NCI-H446 (cell line): ENCODE data around the gene BRD1.

ENCODE experiments used
- DNase-seq, 2 experiments: peaks; one replicate each; lab custom pipeline; 2025; lab: John Stamatoyannopoulos, UW

BRD1 gene

DNA sequence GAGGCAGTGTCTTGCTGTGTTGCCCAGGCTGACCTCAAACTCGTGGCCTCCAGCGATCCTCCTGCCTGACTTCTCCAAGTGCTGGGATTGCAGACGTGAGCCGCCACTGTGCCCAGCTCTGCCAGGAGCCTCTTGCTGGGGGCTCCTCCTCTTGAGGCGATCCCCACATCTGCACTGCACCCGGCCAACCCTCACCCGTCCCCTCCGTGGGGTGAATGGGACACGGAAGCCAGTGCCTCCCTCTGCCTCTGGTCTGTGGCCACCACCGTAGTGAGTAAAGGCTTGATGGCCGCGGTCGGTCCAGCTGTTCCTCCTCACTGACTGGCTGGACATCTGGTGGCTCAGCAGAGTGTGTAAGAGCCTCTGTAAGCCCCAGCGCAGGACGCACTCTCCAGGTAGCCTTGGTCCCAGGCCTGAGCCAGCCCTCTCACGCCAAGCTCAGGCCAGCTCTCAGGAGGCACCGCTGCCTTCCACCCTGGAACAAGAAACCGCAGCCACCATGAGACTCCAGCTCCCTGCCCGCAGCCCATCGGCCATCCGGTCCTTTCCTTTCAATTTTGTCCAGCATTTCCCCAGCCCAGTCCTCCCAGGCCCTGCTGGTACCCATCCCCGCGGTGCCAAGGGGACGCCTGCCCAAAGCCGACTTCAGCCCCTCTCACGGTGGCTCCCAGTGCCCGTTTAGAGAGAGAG lies 100.3 kb downstream of the BRD1 start:
- no peak for DNase-seq

DNA sequence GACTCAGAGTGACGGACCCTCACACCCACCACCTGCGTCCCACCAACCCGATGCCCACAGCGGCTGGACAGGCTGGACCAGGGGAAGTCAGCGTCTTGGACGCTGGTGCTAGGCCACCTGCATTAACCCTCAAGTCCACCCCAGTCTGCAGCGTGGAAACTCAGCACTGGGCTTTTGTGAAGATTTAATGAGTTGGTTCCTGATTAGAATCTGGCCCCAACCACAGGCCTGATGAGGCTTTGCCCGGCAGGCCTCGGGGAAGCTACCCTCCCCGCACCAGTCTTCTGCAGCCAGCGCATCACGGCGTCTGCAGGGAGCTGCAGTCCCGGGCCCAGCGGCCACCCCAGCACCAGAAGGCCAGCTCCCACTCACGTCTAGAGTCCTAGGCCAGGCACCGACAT lies 101.0 kb downstream of the BRD1 start:
- no peak for DNase-seq

DNA sequence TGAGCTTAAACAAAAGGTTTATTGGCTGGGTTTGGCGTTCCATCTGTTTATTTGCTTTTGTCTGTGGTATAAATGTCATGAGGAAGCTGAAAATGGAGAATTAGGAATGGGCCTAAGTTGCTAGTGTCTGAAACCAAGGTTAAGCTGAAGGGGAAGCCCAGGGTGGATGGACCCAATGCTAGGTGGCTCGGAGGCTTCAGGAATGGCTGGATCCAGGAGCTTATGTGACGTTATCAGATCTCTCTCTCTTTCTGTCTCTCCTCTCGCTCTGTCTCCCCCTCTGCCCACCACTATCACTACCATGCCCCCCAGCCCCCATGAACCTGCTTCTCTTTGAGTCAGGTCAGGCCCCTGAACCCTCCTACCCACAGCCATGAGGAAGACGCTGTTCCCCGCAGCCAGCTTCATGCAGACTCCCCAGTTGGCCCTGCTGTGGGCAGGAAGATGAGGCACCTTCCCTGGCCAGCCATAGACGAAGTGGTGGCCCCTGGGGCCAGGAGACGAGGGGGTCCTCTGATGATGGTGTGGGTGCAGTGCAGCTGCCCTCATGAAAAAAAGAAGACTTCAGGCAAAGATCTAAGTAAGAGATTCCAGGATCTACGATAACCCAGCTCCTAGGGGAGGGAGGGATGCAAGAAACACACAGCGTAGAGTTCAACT lies 101.5 kb downstream of the BRD1 start:
- no peak for DNase-seq

DNA sequence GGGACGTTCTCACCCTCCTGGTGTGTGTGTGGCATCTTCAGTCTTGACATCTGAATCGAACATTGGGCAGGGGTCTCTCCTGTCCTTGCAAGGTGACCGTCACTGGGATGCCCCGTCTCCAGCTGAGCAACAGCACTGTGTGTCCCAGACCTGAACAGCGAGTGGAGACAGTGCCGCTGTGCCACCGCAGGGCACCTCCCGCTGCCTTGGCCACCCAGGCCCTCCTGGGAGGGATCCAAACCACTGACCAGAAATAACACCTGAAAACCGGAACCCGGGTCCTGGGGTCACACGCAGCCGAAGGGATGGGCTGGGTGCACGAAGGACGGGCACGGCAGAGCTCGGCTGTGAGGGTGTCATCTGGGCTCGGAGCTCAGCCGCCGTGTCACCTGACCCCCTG lies 102.2 kb downstream of the BRD1 start:
- no peak for DNase-seq

DNA sequence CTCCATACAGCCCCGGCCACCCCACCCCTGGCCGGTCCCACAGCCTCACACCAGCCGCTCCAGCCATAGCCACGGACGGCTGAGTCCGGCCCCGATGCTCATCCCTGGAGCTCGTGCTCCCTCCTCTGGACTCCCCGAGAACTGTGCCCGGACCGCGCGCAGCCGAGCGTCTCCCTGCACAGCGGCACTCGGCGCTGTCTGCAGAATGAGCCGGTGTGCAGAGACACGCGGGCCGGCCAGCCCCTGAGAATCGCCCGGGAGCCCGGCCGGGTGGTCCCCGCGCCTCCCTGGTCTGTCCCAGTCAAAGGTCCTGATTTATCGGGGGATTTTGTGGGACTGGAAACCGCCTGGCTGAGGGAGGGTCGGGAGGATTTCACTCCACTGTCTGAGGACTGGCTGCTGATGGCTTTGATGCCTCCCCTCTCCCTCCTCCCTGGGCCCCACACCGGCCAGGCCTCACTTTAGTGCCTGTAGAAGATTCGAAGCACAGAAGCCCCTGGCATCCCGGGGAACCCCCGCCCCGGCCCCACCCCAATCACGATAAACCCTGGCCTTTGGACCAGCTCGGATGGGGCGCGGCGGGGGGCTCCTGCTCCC lies 102.7 kb downstream of the BRD1 start:
- peak in 1 of 2 experiments; percentile 44 for DNase-seq

DNA sequence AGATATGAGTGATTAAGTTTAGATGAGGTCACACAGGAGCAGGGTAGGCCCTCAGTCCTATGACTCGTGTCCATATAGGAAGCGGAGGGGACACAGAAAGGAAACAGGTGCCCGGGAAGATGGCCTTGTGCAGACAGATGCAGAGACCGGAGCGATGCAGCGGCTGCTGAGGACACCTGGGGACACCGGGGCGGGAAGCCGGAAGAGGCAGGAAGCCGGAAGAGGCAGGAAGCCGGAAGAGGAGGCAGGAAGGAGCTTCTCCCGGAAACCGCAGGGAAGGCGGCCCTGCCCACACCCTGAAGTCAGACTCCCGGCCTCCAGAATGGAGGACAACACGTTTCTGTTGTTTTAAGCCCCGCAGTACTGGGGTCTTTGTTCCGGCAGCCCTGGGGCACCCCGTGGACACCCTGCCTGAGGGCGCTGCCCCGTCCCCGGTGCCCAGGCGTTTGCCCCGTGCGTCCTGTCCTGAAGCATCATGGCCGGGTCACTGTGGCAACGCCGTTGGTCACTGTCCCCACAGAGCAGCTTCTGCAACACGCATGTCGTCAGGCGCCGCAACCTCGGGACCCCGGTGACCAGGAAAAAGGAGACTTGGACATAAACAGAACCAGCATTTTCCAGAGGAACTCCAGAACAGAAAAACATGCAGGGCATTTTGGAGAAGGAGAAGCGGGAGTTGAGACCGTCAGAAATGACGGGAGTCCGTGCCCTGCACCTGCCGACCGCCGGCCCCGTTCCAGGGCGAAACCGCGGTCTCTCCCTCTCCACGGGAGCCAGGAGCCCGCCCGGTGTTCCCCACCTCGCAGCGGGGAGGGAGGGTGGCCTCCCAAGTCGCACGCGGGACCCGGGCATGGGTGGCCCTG lies 103.4 kb downstream of the BRD1 start:
- no peak for DNase-seq

DNA sequence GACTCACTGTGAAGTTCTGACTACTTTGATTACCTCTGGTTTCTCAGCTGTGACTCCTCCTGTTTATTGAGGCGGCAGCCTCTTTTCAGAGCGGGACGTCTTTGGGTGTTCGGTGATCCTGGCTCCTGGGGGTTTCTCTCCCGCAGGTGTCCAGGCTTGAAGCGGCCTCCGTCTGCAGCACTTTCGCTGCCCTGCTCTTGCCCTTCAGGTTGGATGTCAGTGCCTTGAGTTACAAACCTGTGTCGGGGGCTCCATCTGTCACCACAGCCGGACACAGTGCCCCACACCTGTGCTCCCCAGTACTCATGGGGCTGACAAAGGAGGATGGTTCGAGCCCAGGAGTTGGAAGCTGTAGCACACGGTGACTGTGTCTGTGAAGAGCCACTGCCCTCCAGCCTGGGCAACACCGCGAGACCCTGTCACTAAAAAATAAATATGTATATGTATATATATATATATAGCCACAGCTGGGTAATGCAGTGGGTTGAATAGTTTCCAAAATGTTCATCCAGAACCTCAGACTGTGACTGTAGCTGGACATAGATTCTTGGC lies 104.1 kb downstream of the BRD1 start:
- no peak for DNase-seq
